NT2/D1 (cell line): Measurements from ENCODE around the gene RALBP1.

Experiments used
- SUZ12 ChIP-seq: IDR thresholded peaks from 2 replicates; pipeline ENCODE4 v1.6.1; 2011; ENCODE audit not compliant: insufficient read length, insufficient read depth; ENCODE audit errors: extremely low read depth
- YY1 ChIP-seq: IDR thresholded peaks from 2 replicates; pipeline ENCODE4 v1.6.1; 2011; ENCODE audit not compliant: insufficient read length, insufficient read depth
- ZNF274 ChIP-seq: IDR thresholded peaks from 2 replicates; pipeline ENCODE4 v1.6.1; 2011; ENCODE audit warnings: mild to moderate bottlenecking, low read depth, low read length

DNA sequence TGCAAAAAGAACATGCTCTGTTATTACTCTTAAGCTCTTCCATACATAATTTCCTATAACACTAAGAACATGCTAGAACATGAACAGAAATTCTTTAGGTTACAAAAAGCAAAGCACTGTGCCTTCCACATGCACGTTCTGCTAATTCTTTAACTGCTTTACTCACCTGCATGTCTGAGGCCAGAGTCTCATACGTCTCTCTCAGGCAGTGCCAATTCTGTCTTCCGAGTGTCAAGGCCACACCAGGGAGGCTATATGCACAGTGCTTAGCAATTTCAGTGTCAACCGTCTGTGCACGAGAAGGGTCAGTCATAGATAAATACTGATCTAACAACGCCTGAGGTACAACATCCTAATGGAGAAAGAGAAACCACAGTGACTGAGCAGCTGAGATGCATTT, 83.9 kb downstream of the RALBP1 start:
- no peak for TF ChIP-seq YY1
- no peak for TF ChIP-seq ZNF274
- no peak for TF ChIP-seq SUZ12
